CD1c-positive myeloid dendritic cell (primary cell): ENCODE data around the gene IFNA14.
"Not testable (repeated sequence)": the region's sequence is repeated elsewhere in the genome, so short reads cannot be mapped to it uniquely, and the experiment has no call there.

Source experiments
- DNase-seq: peaks from one replicate; pipeline ENCODE4 v3.0.0-alpha.2; 2016; ENCODE audit errors: extremely low spot score

IFNA14 gene

GRCh38 chr9:21239911-21240310 is at the start of gene IFNA14:
Gene IFNA14 (minus strand): TSS chr9:21240005. CDS start chr9:21239935, 70 bp downstream.
- DNase-seq = peak; percentile 6

DNA sequence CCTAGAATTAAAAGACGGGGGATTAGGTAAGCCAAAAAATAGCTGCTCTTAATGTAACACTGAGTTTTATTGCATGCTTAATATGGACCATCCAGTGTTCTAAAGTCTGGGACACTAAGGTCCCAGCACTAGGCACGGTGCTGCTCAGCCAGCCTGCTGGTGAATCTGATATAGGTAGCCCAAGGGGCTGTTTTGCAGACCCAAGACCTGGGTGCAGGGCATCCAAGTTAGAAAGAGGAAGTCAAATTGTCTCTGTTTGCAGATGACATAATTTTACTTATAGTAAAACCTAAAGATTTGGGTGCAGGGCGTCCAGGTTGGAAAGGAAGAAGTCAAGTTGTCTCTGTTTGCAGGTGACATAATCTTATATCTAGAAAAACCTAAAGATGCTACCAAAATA is 47.5 kb upstream of the IFNA14 start:
- DNase-seq = no peak

GRCh38 chr9:21286659-21287058 is 46.9 kb upstream of the IFNA14 start:
- peak; percentile 75 for DNase-seq

- DNase-seq = no peak
Observed at GRCh38 chr9:21286099-21286498, 46.3 kb upstream of the IFNA14 start.

GRCh38 chr9:21281275-21281674 is 41.5 kb upstream of the IFNA14 start:
- DNase-seq = peak; percentile 32

- DNase-seq = no peak
Observed at GRCh38 chr9:21268347-21268657, 28.5 kb upstream of the IFNA14 start.

- DNase-seq = no peak
Observed at GRCh38 chr9:21267485-21268346, 27.9 kb upstream of the IFNA14 start.

- no peak for DNase-seq
Observed at GRCh38 chr9:21266733-21267484, 27.1 kb upstream of the IFNA14 start.

- no peak for DNase-seq
Observed at GRCh38 chr9:21265421-21266189, 25.8 kb upstream of the IFNA14 start.

- no peak for DNase-seq
Observed at GRCh38 chr9:21255538-21256212, 15.9 kb upstream of the IFNA14 start.

GRCh38 chr9:21252721-21253547 is 13.1 kb upstream of the IFNA14 start:
- DNase-seq = peak; percentile 64

GRCh38 chr9:21251638-21252037 is 11.8 kb upstream of the IFNA14 start:
- no peak for DNase-seq

- no peak for DNase-seq
Observed at GRCh38 chr9:21251190-21251589, 11.4 kb upstream of the IFNA14 start.

DNA sequence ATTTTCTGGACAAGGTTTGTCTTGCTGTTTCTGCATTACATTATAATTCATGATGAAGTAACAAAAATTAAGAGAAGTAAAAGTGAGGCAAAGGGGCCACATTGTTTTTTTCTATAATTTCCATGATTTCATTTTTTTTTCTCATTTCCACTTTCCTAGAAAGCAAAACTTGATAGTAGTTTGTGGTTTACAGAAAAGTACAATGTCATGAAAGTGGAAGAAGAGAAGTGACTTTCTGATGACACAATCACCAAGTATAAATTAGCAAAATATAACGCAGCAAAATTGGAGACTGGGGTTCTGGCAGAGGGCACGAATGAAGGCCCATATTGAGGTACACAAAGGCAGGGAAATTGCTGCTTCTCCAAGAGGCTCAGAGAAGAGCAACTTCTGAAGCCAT is 5.0 kb upstream of the IFNA14 start:
- peak; percentile 58 for DNase-seq

DNA sequence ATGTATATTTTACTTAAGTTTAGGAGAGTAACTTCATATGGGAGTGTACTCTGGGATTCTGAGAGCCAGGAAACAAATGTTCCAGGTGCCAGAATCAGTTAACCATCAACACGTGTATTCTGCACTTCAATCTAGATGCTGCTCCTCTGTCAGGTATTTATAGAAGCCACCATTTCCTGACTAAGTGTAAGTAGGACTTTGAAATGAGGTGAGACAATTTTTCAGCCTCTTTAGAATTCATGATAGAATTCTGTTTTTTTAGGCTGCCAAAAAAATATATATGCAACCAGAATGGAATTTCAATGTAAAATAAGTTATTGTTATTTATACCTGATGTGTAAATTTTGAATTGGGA is 3.5 kb downstream of the IFNA14 start:
- DNase-seq = not testable (repeated sequence)

GRCh38 chr9:21235468-21236359 is 4.1 kb downstream of the IFNA14 start:
- DNase-seq = peak; percentile 72

DNA sequence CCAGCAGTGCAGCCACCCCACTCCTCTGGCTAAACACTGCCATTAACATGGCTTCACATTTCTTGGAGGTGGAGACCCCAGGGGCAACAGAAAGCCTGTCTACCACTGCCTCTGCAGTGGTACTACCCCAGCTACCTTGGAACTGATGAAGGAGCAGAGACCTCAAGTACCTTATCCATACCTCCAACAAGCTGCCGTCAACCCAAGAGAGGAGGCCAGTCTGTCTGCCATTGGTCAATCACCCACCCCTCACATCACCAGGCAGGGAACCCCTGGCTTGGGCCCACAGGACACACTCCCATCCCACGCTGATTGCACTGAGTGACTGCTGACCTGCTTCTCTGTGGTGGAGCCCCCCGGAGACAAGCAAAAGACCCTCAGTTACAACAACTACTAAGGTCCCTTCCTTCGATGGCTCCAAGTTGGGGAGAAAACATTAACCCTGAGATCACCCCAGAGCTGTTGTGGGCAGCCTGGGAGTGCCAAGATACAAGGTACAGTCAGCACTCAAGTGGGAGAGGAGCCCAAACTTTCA is 5.6 kb downstream of the IFNA14 start:
- DNase-seq = no peak

- DNase-seq = no peak
Observed at GRCh38 chr9:21233258-21233657, 6.5 kb downstream of the IFNA14 start.

DNA sequence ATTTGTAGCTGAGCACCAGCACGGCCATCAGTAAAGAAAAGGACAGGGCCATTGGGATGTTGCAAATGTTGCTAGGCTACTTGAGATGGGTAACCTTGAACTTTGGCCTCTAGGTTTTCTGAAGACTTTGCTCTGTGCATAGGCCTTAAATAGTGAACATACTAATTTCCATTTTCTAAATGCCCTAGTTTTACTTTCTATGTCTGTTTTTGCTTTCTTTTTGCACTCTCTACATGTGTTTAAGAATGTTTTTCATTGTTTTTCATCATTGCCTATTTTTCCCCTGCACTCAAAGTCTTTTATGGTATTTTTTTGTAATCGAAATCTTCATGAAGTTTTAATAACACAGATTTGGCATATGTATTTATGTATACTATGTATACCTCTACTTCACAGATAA is 11.7 kb downstream of the IFNA14 start, which contains the start of gene IFNA17:
TSS of gene IFNA17 (minus strand) at position 101 of the 400 bp plus-strand sequence. CDS start at position 52, 49 bp downstream.
- no peak for DNase-seq
